HepG2 (cell line): ENCODE results near the gene GMEB2. TPM values are rescaled to one million over a fixed set of nuclear protein-coding genes. Genes with fewer than 3 reads are reported as not detected.

ENCODE experiments used
- ATAC-seq: fragments of 200-7000 bp; cut with Tn5 transposase; 3 replicates; pipeline ENCODE4 v1.9.1; 2020; ENCODE audit warnings: mild to moderate bottlenecking, moderate library complexity
- BruUV-seq: library from RNA; stranded (reverse); fragments of 400-500 nt; replicated peaks from 2 replicates; lab custom pipeline; 2021; lab: Mats Ljungman, UMichigan
- CTCF ChIA-PET: fragments of 300-600 bp; formaldehyde crosslinking; extraction: SDS; loops from one replicate; lab custom pipeline; 2021; ENCODE audit warnings: low total read pairs, inconsistent platforms, low intra/inter-chr PET ratio; lab: Yijun Ruan, JAX
- POLR2A ChIA-PET: fragments of 350-600 bp; sonication (Branson Sonifier 250); formaldehyde crosslinking; loops from one replicate; lab custom pipeline; 2020; ENCODE audit warnings: antibody characterized with exemption, inconsistent platforms; lab: Yijun Ruan, JAX
- DNase-seq: peaks from one replicate; pipeline ENCODE4 v3.0.0-alpha.2; 2015; ENCODE audit warnings: low spot score
- FAIRE-seq: peaks from 3 replicates; lab custom pipeline; 2011; peaks lifted over from hg19 to GRCh38; lab: Jason Lieb, UNC
- H2AFZ ChIP-seq: one replicate; pipeline ENCODE4 v1.6.1; 2011; ENCODE audit warnings: low read length, inconsistent platforms
- H3K27ac ChIP-seq: fragments of 300-600 bp; 3 replicates; pipeline ENCODE4 v1.8.0; 2011; ENCODE audit warnings: mixed run types, mild to moderate bottlenecking, mixed read lengths, low read length, inconsistent platforms; ENCODE audit not compliant: insufficient read depth; ENCODE audit errors: extremely low read length
- H3K27me3 ChIP-seq, 2 experiments: fragments of 200-600 bp in 1 of 2; 2 replicates in 1 of 2; 3 replicates in 1 of 2; pipeline versions ENCODE4 v1.6.0 to v1.8.0; 2011; ENCODE audit warnings: low read length in 2 of 2, mild to moderate bottlenecking in 2 of 2, moderate library complexity in 2 of 2, inconsistent platforms in 1 of 2; ENCODE audit not compliant: insufficient read depth in 2 of 2, control insufficient read depth in 1 of 2
- H3K36me3 ChIP-seq, 2 experiments: fragments of 200-600 bp in 1 of 2; replicated peaks in 1 of 2; 2 replicates in 1 of 2; 3 replicates in 1 of 2; pipeline versions ENCODE4 v1.5.1 to v1.8.0; 2011; ENCODE audit warnings: low read length in 2 of 2, inconsistent platforms in 1 of 2; ENCODE audit not compliant: insufficient read depth in 2 of 2, control insufficient read depth in 1 of 2
- H3K4me1 ChIP-seq: 2 replicates; pipeline ENCODE4 v1.5.1; 2012; ENCODE audit warnings: low read length, inconsistent platforms; ENCODE audit not compliant: insufficient read depth
- H3K4me2 ChIP-seq: 2 replicates; pipeline ENCODE4 v1.6.0; 2011; ENCODE audit warnings: low read depth, low read length, inconsistent platforms
- H3K4me3 ChIP-seq, 3 experiments: fragments of 200-600 bp in 1 of 3; sonication (generic), shearing (Covaris generic) in 1 of 3; replicated peaks in 1 of 3; 2 replicates each; pipeline ENCODE4 v1.5.1; 2011 to 2016; ENCODE audit warnings: low read length in 3 of 3, inconsistent platforms in 2 of 3, low read depth in 2 of 3, mild to moderate bottlenecking in 2 of 3, control low read depth in 1 of 3, mixed read lengths in 1 of 3; ENCODE audit not compliant: insufficient read depth in 1 of 3
- H3K79me2 ChIP-seq: one replicate; pipeline ENCODE4 v1.6.1; 2011; ENCODE audit warnings: low read length, inconsistent platforms; ENCODE audit not compliant: insufficient read depth
- H3K9ac ChIP-seq: 2 replicates; pipeline ENCODE4 v1.6.0; 2011; ENCODE audit warnings: mild to moderate bottlenecking, low read depth, low read length, inconsistent platforms; ENCODE audit not compliant: insufficient read depth
- H3K9me3 ChIP-seq: 2 replicates; pipeline ENCODE4 v1.5.1; 2012; ENCODE audit warnings: mild to moderate bottlenecking, low read length
- H4K20me1 ChIP-seq: 2 replicates; pipeline ENCODE4 v1.6.0; 2011; ENCODE audit warnings: inconsistent platforms, mild to moderate bottlenecking, low read length, moderate library complexity; ENCODE audit not compliant: insufficient read depth
- GFI1 ChIP-seq: sonication (generic); formaldehyde crosslinking; IDR thresholded peaks from 2 replicates; pipeline ENCODE4 v1.5.0; 2020; ENCODE audit warnings: missing genetic modification reagents, mild to moderate bottlenecking, borderline replicate concordance
- PCBP2 ChIP-seq: fragments of 200-400 bp; formaldehyde crosslinking; optimal IDR thresholded peaks from 2 replicates; pipeline ENCODE3; 2018; ENCODE audit warnings: low read length, low read depth; ENCODE audit not compliant: poor library complexity, severe bottlenecking
- RBM22 ChIP-seq: fragments of 200-400 bp; formaldehyde crosslinking; optimal IDR thresholded peaks from 2 replicates; pipeline ENCODE3; 2017; ENCODE audit warnings: mild to moderate bottlenecking, low read length, moderate library complexity
- SMAD3 ChIP-seq: sonication (generic); formaldehyde crosslinking; IDR thresholded peaks from 2 replicates; pipeline ENCODE4 v1.4.0; 2020; ENCODE audit warnings: missing genetic modification reagents
- TP53 ChIP-seq: sonication (generic); formaldehyde crosslinking; conservative IDR thresholded peaks from 2 replicates; pipeline ENCODE4 v1.4.0; 2020; ENCODE audit warnings: missing genetic modification reagents
- ZNF644 ChIP-seq: IDR thresholded peaks from 2 replicates; pipeline ENCODE4 v1.6.1; 2016; ENCODE audit warnings: low read depth
- ZSCAN12 ChIP-seq: sonication (generic); formaldehyde crosslinking; IDR thresholded peaks from 2 replicates; pipeline ENCODE4 v1.9.0; 2021; ENCODE audit warnings: mild to moderate bottlenecking, missing genetic modification reagents
- WGBS: methylation state at CpG from one replicate; pipeline ENCODE4 v1.1.6; 2017; ENCODE audit warnings: low lambda C conversion rate; 5-methylcytosine and 5-hydroxymethylcytosine counted together
- in situ Hi-C: cut with HindIII; loops from 2 replicates; pipeline ENCODE4 v1.10.0; 2017; ENCODE audit warnings: low pct_unique_long_range_greater_than_20kb; ENCODE audit not compliant: extremely low pct_ligation_motif_present
- intact Hi-C: fragments of 100-400 bp; cut with micrococcal nuclease; formaldehyde crosslinking; loops from one replicate; pipeline ENCODE4 v1.10.0; 2022; ENCODE audit not compliant: unreplicated experiment
- polyA plus RNA-seq, 8 experiments: library from polyadenylated mRNA; depleted of rRNA in 3 of 8; stranded (reverse) in 7 of 8; unstranded in 1 of 8; fragments of >200 nt; fragmentation: Illumina TruSeq in 4 of 8; extraction: Trizol in 4 of 8; gene quantifications; 2 replicates each; pipeline versions ENCODE4 v1.2.1 to v1.2.3, GENCODE V29; 2011 to 2016; ENCODE audit warnings: low read depth in 4 of 8, missing spikeins in 1 of 8, mixed read lengths in 1 of 8; ENCODE audit not compliant: insufficient read depth in 1 of 8
- total RNA-seq, 5 experiments: library from RNA; depleted of rRNA; stranded (reverse); fragments of >200 nt; fragmentation: Illumina TruSeq; extraction: Trizol; gene quantifications; 2 replicates each; pipeline ENCODE4 v1.2.3, GENCODE V29; 2016; ENCODE audit warnings: low read depth in 1 of 5
- TF ChIP-seq, protein P1 (sequence below): sonication (generic); formaldehyde crosslinking; IDR thresholded peaks from 2 replicates; pipeline ENCODE4 v1.4.0; 2020; ENCODE audit warnings: missing genetic modification reagents, borderline replicate concordance
- TF ChIP-seq, protein P2 (sequence below): sonication (generic); formaldehyde crosslinking; IDR thresholded peaks from 2 replicates; pipeline ENCODE4 v1.4.0; 2020; ENCODE audit warnings: missing genetic modification reagents, borderline replicate concordance
- TF ChIP-seq, protein P3 (sequence below): sonication (generic); formaldehyde crosslinking; IDR thresholded peaks from 2 replicates; pipeline ENCODE4 v1.4.0; 2020; ENCODE audit warnings: mild to moderate bottlenecking, missing genetic modification reagents
- TF ChIP-seq, protein P4 (sequence below): sonication (generic); formaldehyde crosslinking; IDR thresholded peaks from 2 replicates; pipeline ENCODE4 v1.4.0; 2020; ENCODE audit warnings: missing genetic modification reagents, borderline replicate concordance

Gene GMEB2
- total and polyA plus RNA-seq, 2 of the 13 experiments (the other 11 are each of a cell fraction or from before 2014, with no cell fraction given): 10.6 to 12.4 TPM

DNA sequence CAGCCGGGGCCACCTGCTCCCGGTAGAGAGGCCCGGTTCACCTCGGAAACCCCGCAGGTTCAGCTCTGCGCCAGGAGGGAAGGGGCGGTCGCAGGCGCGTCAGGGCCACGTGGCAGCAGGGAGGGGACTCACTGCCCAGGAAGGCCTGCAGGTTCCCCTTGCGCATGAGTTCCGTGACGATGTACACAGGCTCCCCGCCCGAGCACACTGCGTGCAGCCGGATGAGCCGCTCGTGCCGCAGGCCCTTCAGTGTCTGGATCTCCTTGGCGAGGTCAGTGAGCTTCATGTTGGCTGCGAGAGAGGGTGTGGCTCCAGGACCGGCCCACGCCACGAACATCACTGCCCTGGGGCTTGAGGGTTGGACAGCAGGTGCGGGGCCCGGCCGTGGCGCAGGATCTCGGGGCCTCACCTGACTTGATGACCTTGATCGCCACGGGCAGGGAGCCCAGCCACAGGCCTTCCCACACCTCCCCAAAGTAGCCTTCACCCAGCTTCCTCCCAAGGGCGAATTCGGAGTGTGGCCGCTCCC lies 84.8 kb downstream of the GMEB2 start:
- 53% methylated on average over 29 of the region's 36 CpGs for WGBS
- Histone ChIP-seq H4K20me1 (no peaks in the 10 kb centered on the region; the same call in 1 of the 2 replicates), H3K4me1 (peaks cover 44% of the 10 kb centered on the region), H3K36me3 (no peaks in the 10 kb centered on the region), H3K9ac (no peak overlapping the region), H2AFZ (no peak overlapping the region), H3K4me3 (no peak overlapping the region), H3K27me3 (peaks cover 49 to 82% of the 10 kb centered on the region in 2 experiments), H3K27ac (no peak overlapping the region), H3K9me3 (no peaks in the 10 kb centered on the region), H3K79me2 (no peaks in the 10 kb centered on the region), H3K4me2 (no peak overlapping the region)
- CTCF ChIA-PET: no interaction called here
- intact Hi-C loops (no loop called here), in situ Hi-C loops (no loop called here)
- ATAC-seq (no peak), DNase-seq (no peak), FAIRE-seq (no peak)
- no TSS peak for BruUV-seq
- POLR2A ChIA-PET: interaction anchor here (0.6 kb wide), 1 partner anchor 545 kb away, joined by 3 read pairs; no protein-coding TSS in a partner anchor
- TF ChIP-seq, protein P1, sequence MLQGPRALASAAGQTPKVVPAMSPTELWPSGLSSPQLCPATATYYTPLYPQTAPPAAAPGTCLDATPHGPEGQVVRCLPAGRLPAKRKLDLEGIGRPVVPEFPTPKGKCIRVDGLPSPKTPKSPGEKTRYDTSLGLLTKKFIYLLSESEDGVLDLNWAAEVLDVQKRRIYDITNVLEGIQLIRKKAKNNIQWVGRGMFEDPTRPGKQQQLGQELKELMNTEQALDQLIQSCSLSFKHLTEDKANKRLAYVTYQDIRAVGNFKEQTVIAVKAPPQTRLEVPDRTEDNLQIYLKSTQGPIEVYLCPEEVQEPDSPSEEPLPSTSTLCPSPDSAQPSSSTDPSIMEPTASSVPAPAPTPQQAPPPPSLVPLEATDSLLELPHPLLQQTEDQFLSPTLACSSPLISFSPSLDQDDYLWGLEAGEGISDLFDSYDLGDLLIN: no peak
- TF ChIP-seq, protein P2, sequence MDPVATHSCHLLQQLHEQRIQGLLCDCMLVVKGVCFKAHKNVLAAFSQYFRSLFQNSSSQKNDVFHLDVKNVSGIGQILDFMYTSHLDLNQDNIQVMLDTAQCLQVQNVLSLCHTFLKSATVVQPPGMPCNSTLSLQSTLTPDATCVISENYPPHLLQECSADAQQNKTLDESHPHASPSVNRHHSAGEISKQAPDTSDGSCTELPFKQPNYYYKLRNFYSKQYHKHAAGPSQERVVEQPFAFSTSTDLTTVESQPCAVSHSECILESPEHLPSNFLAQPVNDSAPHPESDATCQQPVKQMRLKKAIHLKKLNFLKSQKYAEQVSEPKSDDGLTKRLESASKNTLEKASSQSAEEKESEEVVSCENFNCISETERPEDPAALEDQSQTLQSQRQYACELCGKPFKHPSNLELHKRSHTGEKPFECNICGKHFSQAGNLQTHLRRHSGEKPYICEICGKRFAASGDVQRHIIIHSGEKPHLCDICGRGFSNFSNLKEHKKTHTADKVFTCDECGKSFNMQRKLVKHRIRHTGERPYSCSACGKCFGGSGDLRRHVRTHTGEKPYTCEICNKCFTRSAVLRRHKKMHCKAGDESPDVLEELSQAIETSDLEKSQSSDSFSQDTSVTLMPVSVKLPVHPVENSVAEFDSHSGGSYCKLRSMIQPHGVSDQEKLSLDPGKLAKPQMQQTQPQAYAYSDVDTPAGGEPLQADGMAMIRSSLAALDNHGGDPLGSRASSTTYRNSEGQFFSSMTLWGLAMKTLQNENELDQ (CRISPR knock-in tag): no peak
- TF ChIP-seq, protein P3, sequence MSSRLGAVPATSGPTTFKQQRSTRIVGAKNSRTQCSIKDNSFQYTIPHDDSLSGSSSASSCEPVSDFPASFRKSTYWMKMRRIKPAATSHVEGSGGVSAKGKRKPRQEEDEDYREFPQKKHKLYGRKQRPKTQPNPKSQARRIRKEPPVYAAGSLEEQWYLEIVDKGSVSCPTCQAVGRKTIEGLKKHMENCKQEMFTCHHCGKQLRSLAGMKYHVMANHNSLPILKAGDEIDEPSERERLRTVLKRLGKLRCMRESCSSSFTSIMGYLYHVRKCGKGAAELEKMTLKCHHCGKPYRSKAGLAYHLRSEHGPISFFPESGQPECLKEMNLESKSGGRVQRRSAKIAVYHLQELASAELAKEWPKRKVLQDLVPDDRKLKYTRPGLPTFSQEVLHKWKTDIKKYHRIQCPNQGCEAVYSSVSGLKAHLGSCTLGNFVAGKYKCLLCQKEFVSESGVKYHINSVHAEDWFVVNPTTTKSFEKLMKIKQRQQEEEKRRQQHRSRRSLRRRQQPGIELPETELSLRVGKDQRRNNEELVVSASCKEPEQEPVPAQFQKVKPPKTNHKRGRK (CRISPR knock-in tag): no peak
- TF ChIP-seq TP53 (CRISPR knock-in tag) (no peak), RBM22 (no peak), ZNF644 (CRISPR knock-in tag) (no peak), PCBP2 (no peak), ZSCAN12 (no peak), SMAD3 (CRISPR knock-in tag) (no peak), GFI1 (no peak)
- TF ChIP-seq, protein P4, sequence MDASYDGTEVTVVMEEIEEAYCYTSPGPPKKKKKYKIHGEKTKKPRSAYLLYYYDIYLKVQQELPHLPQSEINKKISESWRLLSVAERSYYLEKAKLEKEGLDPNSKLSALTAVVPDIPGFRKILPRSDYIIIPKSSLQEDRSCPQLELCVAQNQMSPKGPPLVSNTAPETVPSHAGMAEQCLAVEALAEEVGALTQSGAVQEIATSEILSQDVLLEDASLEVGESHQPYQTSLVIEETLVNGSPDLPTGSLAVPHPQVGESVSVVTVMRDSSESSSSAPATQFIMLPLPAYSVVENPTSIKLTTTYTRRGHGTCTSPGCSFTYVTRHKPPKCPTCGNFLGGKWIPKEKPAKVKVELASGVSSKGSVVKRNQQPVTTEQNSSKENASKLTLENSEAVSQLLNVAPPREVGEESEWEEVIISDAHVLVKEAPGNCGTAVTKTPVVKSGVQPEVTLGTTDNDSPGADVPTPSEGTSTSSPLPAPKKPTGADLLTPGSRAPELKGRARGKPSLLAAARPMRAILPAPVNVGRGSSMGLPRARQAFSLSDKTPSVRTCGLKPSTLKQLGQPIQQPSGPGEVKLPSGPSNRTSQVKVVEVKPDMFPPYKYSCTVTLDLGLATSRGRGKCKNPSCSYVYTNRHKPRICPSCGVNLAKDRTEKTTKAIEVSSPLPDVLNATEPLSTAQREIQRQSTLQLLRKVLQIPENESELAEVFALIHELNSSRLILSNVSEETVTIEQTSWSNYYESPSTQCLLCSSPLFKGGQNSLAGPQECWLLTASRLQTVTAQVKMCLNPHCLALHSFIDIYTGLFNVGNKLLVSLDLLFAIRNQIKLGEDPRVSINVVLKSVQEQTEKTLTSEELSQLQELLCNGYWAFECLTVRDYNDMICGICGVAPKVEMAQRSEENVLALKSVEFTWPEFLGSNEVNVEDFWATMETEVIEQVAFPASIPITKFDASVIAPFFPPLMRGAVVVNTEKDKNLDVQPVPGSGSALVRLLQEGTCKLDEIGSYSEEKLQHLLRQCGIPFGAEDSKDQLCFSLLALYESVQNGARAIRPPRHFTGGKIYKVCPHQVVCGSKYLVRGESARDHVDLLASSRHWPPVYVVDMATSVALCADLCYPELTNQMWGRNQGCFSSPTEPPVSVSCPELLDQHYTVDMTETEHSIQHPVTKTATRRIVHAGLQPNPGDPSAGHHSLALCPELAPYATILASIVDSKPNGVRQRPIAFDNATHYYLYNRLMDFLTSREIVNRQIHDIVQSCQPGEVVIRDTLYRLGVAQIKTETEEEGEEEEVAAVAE: no peak
